ENCODE data around the gene KBTBD4. TPM values are rescaled to one million over a fixed set of nuclear protein-coding genes. Genes with fewer than 3 reads are reported as not detected.
"Not testable (repeated sequence)": the region's sequence is repeated elsewhere in the genome, so short reads cannot be mapped to it uniquely, and the experiment has no call there.

KBTBD4 gene
- total RNA-seq, 1 donor from 2014 or later, result 20.4 TPM

DNA sequence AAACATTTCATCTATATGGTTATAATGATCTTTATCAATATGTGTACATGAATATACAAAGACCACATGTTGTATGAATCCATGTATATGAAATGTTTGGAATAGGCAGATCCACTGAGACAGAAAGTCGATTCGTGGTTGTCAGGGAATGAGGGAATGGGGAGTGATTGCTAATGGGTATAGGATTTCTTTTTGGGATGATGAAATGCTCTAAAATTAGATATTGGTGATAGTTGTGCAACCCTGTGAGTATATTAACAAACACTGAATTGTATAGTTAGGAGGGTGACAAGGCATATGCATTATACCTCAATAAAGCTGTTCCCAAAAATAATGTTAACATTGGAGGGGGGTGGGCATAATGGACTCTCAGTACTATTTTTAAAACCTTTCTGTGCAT is 18.3 kb downstream of the KBTBD4 start:
- no peak for TF ChIP-seq CTCF (IDR thresholded peaks at IDR 0.05)
- intact Hi-C loops (cut with micrococcal nuclease), result no loop called here
- no peaks in the 10 kb centered on the region for H3K36me3 Mint-ChIP-seq (ENCODE audit: low read depth)
- no peak for DNase-seq
- no peak for ATAC-seq (ENCODE audit: low read depth)
- H3K4me1 Mint-ChIP-seq, result peaks cover 7% of the 10 kb centered on the region
- POLR2A ChIA-PET, result interaction anchor here (0.6 to 0.7 kb wide), 3 partner anchors 9 to 538 kb away, joined by 3 to 4 read pairs (median 4); no protein-coding TSS in a partner anchor
- no peak overlapping the region for H3K4me3 Mint-ChIP-seq
- H3K27me3 Mint-ChIP-seq, result no peaks in the 10 kb centered on the region
- H3K27ac Mint-ChIP-seq, result no peak overlapping the region
- no peaks in the 10 kb centered on the region for H3K9me3 Mint-ChIP-seq
- CTCF ChIA-PET, result no interaction called here

GRCh38 chr11:47558695-47559094 is 20.1 kb downstream of the KBTBD4 start:
- Mint-ChIP-seq H3K9me3 (no peaks in the 10 kb centered on the region), H3K27me3 (no peaks in the 10 kb centered on the region), H3K27ac (no peak overlapping the region), H3K4me3 (no peak overlapping the region), H3K36me3 (ENCODE audit: low read depth) (no peaks in the 10 kb centered on the region), H3K4me1 (peaks cover 3% of the 10 kb centered on the region)
- TF ChIP-seq CTCF (IDR thresholded peaks at IDR 0.05), result no peak
- ChIA-PET CTCF (no interaction called here), POLR2A (no interaction called here)
- DNase-seq (no peak), ATAC-seq (ENCODE audit: low read depth) (no peak)
- intact Hi-C loops (cut with micrococcal nuclease), result no loop called here

GRCh38 chr11:47557004-47557403 is 21.8 kb downstream of the KBTBD4 start:
- H3K9me3 Mint-ChIP-seq; H3K36me3 Mint-ChIP-seq (ENCODE audit: low read depth); intact Hi-C loops (cut with micrococcal nuclease); CTCF ChIA-PET; ATAC-seq (ENCODE audit: low read depth); DNase-seq; POLR2A ChIA-PET; H3K27me3 Mint-ChIP-seq; H3K27ac Mint-ChIP-seq; H3K4me3 Mint-ChIP-seq: not testable (repeated sequence)
- peaks cover 12% of the 10 kb centered on the region for H3K4me1 Mint-ChIP-seq

DNA sequence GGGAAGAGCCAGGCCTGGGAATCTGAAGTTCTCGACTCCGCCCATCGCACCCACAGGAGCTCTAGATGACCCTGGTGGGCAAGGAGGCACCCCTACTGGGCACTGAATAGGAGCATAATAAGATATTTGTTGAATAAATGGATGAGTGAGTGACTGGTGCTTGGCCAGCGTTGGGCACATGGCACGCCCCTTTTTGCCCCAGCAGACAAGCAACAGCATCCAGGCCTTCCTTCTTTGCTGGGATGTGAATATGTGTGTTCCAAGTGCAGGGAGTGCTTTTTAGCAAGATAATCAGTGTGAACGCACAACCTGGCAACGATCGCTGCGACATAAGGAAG is 25.4 kb downstream of the KBTBD4 start:
- Mint-ChIP-seq H3K4me3 (peak overlapping the region; percentile 96), H3K4me1 (peaks cover 44% of the 10 kb centered on the region), H3K27ac (peak overlapping the region; percentile 83), H3K9me3 (no peaks in the 10 kb centered on the region), H3K27me3 (no peaks in the 10 kb centered on the region), H3K36me3 (ENCODE audit: low read depth) (peaks cover 12% of the 10 kb centered on the region)
- peak; percentile 13 for ATAC-seq (ENCODE audit: low read depth)
- POLR2A ChIA-PET, result interaction anchor here (0.6 to 2.7 kb wide), 7 partner anchors 12 to 558 kb away, joined by 3 to 29 read pairs (median 5); partner anchors contain the start of genes KBTBD4, NDUFS3 and PTPMT1
- no peak for TF ChIP-seq CTCF (IDR thresholded peaks at IDR 0.05)
- CTCF ChIA-PET, result interaction anchor here (0.6 to 1.0 kb wide), 6 partner anchors 11 to 48 kb away, joined by 3 to 4 read pairs (median 3); no protein-coding TSS in a partner anchor
- intact Hi-C loops (cut with micrococcal nuclease), result loop anchor here (1.0 to 5.0 kb wide), 13 partner anchors 12 to 557 kb away; partner anchors contain the start of genes AGBL2, ARFGAP2, FNBP4 and MTCH2
- no peak for DNase-seq

- intact Hi-C loops (cut with micrococcal nuclease), result loop anchor here (1.0 to 5.0 kb wide), 14 partner anchors 9 to 558 kb away; partner anchors contain the start of genes AGBL2, ARFGAP2, FNBP4 and MTCH2
- ATAC-seq (ENCODE audit: low read depth), result peak; percentile 94
Observed at GRCh38 chr11:47552566-47553405, 26.0 kb downstream of the KBTBD4 start, which contains the start of gene CELF1. TSS of gene CELF1 (minus strand) at chr11:47553132. CDS start at chr11:47499523, 53,609 bp downstream.

More at GRCh38 chr11:47552566-47553405, 26.0 kb downstream of the KBTBD4 start, which contains the start of gene CELF1:
- Mint-ChIP-seq H3K27ac (peak within 1 kb of the TSS; percentile 97), H3K9me3 (no peaks in the 10 kb centered on the region), H3K27me3 (no peaks in the 10 kb centered on the region), H3K36me3 (ENCODE audit: low read depth) (peaks cover 16% of the 10 kb centered on the region), H3K4me3 (peak within 1 kb of the TSS; percentile 96), H3K4me1 (peaks cover 50% of the 10 kb centered on the region)
- ChIA-PET POLR2A (interaction anchor here (0.6 to 2.7 kb wide), 12 partner anchors 12 to 559 kb away, joined by 3 to 29 read pairs (median 4); partner anchors contain the start of genes ACP2, FNBP4, KBTBD4 and NDUFS3), CTCF (interaction anchor here (0.6 to 1.9 kb wide), 7 partner anchors 12 to 48 kb away, joined by 3 to 4 read pairs (median 3); no protein-coding TSS in a partner anchor)
- peak; percentile 93 for DNase-seq
- peak; percentile 33 for TF ChIP-seq CTCF (IDR thresholded peaks at IDR 0.05)
